ENCODE data around the gene EXOSC9. TPM values are rescaled to one million over a fixed set of nuclear protein-coding genes. Genes with fewer than 3 reads are reported as not detected.

The EXOSC9 gene
- polyA plus RNA-seq, 3 donors, result 13.9 to 21.4 (median 21.3) TPM

GRCh38 chr4:121764303-121764701, 36.8 kb upstream of the EXOSC9 start:
- Mint-ChIP-seq H3K4me3 (peak overlapping the region in 1 of 2 donors; percentile 67), H3K36me3 (peaks cover 3% of the 10 kb centered on the region in 2 donors), H3K27ac (no peak overlapping the region), H3K27me3 (ENCODE audit: low read depth in 3 of 3) (peaks cover 50 to 59% (median 55%) of the 10 kb centered on the region in 3 donors), H3K4me1 (peaks cover 4% of the 10 kb centered on the region), H3K9me3 (peaks cover 0 to 7% (median 4%) of the 10 kb centered on the region in 7 donors)
- Histone ChIP-seq H3K79me2 (ENCODE audit: insufficient read depth, low read length) (no peaks in the 10 kb centered on the region), H4K20me1 (ENCODE audit: insufficient read depth, low read length) (no peaks in the 10 kb centered on the region), H3K36me3 (replicated peaks in 1 of 2; ENCODE audit: control insufficient read depth in 1 of 2, insufficient read depth in 2 of 2, low read length in 2 of 2) (no peaks in the 10 kb centered on the region), H3K9me3 (replicated peaks in 1 of 2; ENCODE audit: control insufficient read depth in 1 of 2, insufficient read depth in 1 of 2, low read length in 2 of 2) (no peaks in the 10 kb centered on the region), H3K27ac (ENCODE audit: low read depth in 1 of 2, low read length in 2 of 2) (no peak overlapping the region), H2AFZ (ENCODE audit: insufficient read depth, low read depth, low read length, poor library complexity, severe bottlenecking) (no peak overlapping the region), H3K4me3 (replicated peaks in 1 of 3; ENCODE audit: low read depth in 2 of 3, low read length in 3 of 3) (no peak overlapping the region), H3K4me2 (replicated peaks; ENCODE audit: extremely low read depth, low read length, poor library complexity, severe bottlenecking) (peak overlapping the region; percentile 21), H3K27me3 (ENCODE audit: control insufficient read depth in 2 of 2, insufficient read depth in 2 of 2, low read length in 2 of 2) (peaks cover 41 to 59% of the 10 kb centered on the region in 2 donors), H3K4me1 (ENCODE audit: control insufficient read depth in 1 of 2, insufficient read depth in 2 of 2, low read length in 2 of 2) (no peaks in the 10 kb centered on the region), H3K9ac (ENCODE audit: insufficient read depth, low read length, poor library complexity, severe bottlenecking) (no peak overlapping the region)
- 20% methylated on average over 8 of the region's 14 CpGs for WGBS (ENCODE audit: insufficient coverage)
- DNase-seq, result no peak
- TF ChIP-seq CTCF (IDR thresholded peaks at IDR 0.05), result no peak
- intact Hi-C loops (cut with micrococcal nuclease), result no loop called here

GRCh38 chr4:121764702-121765367, 36.3 kb upstream of the EXOSC9 start, which contains the start of gene SMIM43:
SMIM43 (minus strand) TSS chr4:121765164; CDS start chr4:121765105, 59 bp downstream.
- no peaks in the 10 kb centered on the region for H4K20me1 ChIP-seq (ENCODE audit: insufficient read depth, low read length)
- peak within 1 kb of the TSS; percentile 21 for H3K4me2 ChIP-seq (replicated peaks; ENCODE audit: extremely low read depth, low read length, poor library complexity, severe bottlenecking)
- no peaks in the 10 kb centered on the region for H3K36me3 ChIP-seq (replicated peaks in 1 of 2; ENCODE audit: control insufficient read depth in 1 of 2, insufficient read depth in 2 of 2, low read length in 2 of 2)
- Mint-ChIP-seq H3K36me3 (peaks cover 3% of the 10 kb centered on the region in 2 donors), H3K27me3 (ENCODE audit: low read depth in 3 of 3) (peaks cover 53 to 62% (median 56%) of the 10 kb centered on the region in 3 donors), H3K4me1 (peaks cover 4% of the 10 kb centered on the region), H3K9me3 (peaks cover 0 to 7% (median 4%) of the 10 kb centered on the region in 7 donors), H3K27ac (no peak within 1 kb of the TSS), H3K4me3 (peak within 1 kb of the TSS; percentile 21 to 84)
- no peak within 1 kb of the TSS for H3K4me3 ChIP-seq (replicated peaks in 1 of 3; ENCODE audit: low read depth in 2 of 3, low read length in 3 of 3)
- H3K9me3 ChIP-seq (replicated peaks in 1 of 2; ENCODE audit: control insufficient read depth in 1 of 2, insufficient read depth in 1 of 2, low read length in 2 of 2), result no peaks in the 10 kb centered on the region
- DNase-seq, result no peak
- no peak within 1 kb of the TSS for H3K27ac ChIP-seq (ENCODE audit: low read depth in 1 of 2, low read length in 2 of 2)
- intact Hi-C loops (cut with micrococcal nuclease), result no loop called here
- TF ChIP-seq CTCF (IDR thresholded peaks at IDR 0.05), result no peak
- no peaks in the 10 kb centered on the region for H3K79me2 ChIP-seq (ENCODE audit: insufficient read depth, low read length)
- WGBS (ENCODE audit: insufficient coverage), result 1% methylated on average over 75 of the region's 75 CpGs
- peaks cover 41 to 59% of the 10 kb centered on the region in 2 donors for H3K27me3 ChIP-seq (ENCODE audit: control insufficient read depth in 2 of 2, insufficient read depth in 2 of 2, low read length in 2 of 2)
- peak within 1 kb of the TSS; percentile 37 for H2AFZ ChIP-seq (ENCODE audit: insufficient read depth, low read depth, low read length, poor library complexity, severe bottlenecking)
- H3K9ac ChIP-seq (ENCODE audit: insufficient read depth, low read length, poor library complexity, severe bottlenecking), result no peak within 1 kb of the TSS
- H3K4me1 ChIP-seq (ENCODE audit: control insufficient read depth in 1 of 2, insufficient read depth in 2 of 2, low read length in 2 of 2), result no peaks in the 10 kb centered on the region
